Ishikawa (cell line): ENCODE results near the gene DGCR8.

ENCODE experiments used
- CEBPB ChIP-seq: IDR thresholded peaks from 2 replicates; pipeline ENCODE4 v1.6.1; 2012
- EGR1 ChIP-seq: IDR thresholded peaks from 2 replicates; pipeline ENCODE4 v1.6.1; 2012
- MAX ChIP-seq: IDR thresholded peaks from 2 replicates; pipeline ENCODE4 v1.6.1; 2012
- NFIC ChIP-seq: IDR thresholded peaks from 2 replicates; pipeline ENCODE4 v1.6.1; 2012
- RAD21 ChIP-seq: IDR thresholded peaks from 2 replicates; pipeline ENCODE4 v1.6.1; 2012; ENCODE audit warnings: low read depth
- REST ChIP-seq: IDR thresholded peaks from 2 replicates; pipeline ENCODE4 v1.6.1; 2012; ENCODE audit warnings: low read depth, mild to moderate bottlenecking
- TAF1 ChIP-seq: IDR thresholded peaks from 2 replicates; pipeline ENCODE4 v1.6.1; 2012; ENCODE audit warnings: low read depth, mild to moderate bottlenecking
- TCF12 ChIP-seq: IDR thresholded peaks from 2 replicates; pipeline ENCODE4 v1.6.1; 2012; ENCODE audit warnings: low read depth
- TEAD4 ChIP-seq: IDR thresholded peaks from 2 replicates; pipeline ENCODE4 v1.6.1; 2012
- USF1 ChIP-seq: IDR thresholded peaks from 2 replicates; pipeline ENCODE4 v1.6.1; 2012
- YY1 ChIP-seq: IDR thresholded peaks from 2 replicates; pipeline ENCODE4 v1.6.1; 2012; ENCODE audit warnings: low read depth
- ZBTB7A ChIP-seq: IDR thresholded peaks from 2 replicates; pipeline ENCODE4 v1.6.1; 2012; ENCODE audit warnings: low read depth

GRCh38 chr22:20127318-20127868 is 47.4 kb downstream of the DGCR8 start:
- TF ChIP-seq MAX (no peak), USF1 (no peak), ZBTB7A (no peak), EGR1 (no peak), REST (no peak), TCF12 (no peak), NFIC (no peak), RAD21 (no peak), TAF1 (no peak), YY1 (no peak), TEAD4 (no peak), CEBPB (no peak)
